Measurements from ENCODE around the gene RNU1-3.
"Not testable (repeated sequence)": the region's sequence is repeated elsewhere in the genome, so short reads cannot be mapped to it uniquely, and the experiment has no call there.

DNA sequence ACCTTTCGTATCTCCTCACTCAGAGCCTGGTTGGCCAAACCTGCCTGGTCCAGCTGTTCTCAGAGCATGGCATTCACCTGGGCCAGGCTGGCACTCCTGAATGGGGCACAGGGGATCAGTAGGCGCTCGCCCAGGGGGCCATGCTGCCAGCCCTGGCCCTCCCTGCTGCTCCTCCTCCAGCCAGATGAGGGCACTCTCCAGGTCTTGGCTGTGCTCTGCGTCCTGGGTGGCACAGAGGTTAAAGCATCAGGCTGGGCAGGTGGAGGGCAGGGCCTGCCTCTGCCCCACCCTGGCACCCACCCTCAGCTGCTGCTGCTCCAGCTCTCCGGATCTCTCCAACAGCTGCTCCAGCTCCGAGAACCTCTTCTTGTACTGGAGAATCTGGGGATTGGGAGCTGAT is 10.2 kb downstream of the RNU1-3 start:
- TF ChIP-seq, protein P1, sequence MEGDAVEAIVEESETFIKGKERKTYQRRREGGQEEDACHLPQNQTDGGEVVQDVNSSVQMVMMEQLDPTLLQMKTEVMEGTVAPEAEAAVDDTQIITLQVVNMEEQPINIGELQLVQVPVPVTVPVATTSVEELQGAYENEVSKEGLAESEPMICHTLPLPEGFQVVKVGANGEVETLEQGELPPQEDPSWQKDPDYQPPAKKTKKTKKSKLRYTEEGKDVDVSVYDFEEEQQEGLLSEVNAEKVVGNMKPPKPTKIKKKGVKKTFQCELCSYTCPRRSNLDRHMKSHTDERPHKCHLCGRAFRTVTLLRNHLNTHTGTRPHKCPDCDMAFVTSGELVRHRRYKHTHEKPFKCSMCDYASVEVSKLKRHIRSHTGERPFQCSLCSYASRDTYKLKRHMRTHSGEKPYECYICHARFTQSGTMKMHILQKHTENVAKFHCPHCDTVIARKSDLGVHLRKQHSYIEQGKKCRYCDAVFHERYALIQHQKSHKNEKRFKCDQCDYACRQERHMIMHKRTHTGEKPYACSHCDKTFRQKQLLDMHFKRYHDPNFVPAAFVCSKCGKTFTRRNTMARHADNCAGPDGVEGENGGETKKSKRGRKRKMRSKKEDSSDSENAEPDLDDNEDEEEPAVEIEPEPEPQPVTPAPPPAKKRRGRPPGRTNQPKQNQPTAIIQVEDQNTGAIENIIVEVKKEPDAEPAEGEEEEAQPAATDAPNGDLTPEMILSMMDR (conservative IDR thresholded peaks at IDR 0.05): not testable (repeated sequence)
- not testable (repeated sequence) for TF ChIP-seq EZH2 (IDR thresholded peaks at IDR 0.05; ENCODE audit: low read depth)
